ENCODE data around the gene PHACTR3.

The PHACTR3 gene

GRCh38 chr20:59765599-59766177, 161.3 kb downstream of the PHACTR3 start:
- peak; percentile 1 for DNase-seq (ENCODE audit: low read depth)
- TF ChIP-seq CTCF (conservative IDR thresholded peaks at IDR 0.05; ENCODE audit: control insufficient read depth, insufficient read depth, low read depth, low read length): no peak
- no peak overlapping the region for H3K4me3 ChIP-seq (ENCODE audit: control insufficient read depth, low read depth, low read length)

DNA sequence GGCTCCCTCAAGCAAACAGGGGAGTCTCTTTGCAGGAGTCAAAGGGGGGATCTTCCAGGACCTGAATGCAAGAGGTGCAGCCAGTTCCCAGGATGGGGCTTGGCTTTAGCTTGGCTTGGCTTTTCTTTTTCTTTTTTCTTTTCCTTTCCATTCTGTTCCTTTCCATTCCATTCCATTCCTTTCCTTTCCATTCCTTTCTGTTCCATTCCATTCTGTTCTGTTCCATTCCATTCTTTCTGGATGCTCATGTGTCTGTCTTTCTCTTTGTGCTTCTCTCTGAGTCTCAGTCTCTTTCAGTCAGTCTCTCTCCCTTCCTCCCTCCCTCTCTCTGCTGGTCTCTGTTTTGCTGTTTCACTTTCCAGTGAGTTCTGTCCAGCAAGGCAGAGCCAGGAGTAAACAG, 163.3 kb downstream of the PHACTR3 start:
- DNase-seq (ENCODE audit: low read depth): no peak
- no peak for TF ChIP-seq CTCF (conservative IDR thresholded peaks at IDR 0.05; ENCODE audit: control insufficient read depth, insufficient read depth, low read depth, low read length)
- H3K4me3 ChIP-seq (ENCODE audit: control insufficient read depth, low read depth, low read length): no peak overlapping the region

- TF ChIP-seq CTCF (conservative IDR thresholded peaks at IDR 0.05; ENCODE audit: control insufficient read depth, insufficient read depth, low read depth, low read length): no peak
- DNase-seq (ENCODE audit: low read depth): no peak
- H3K4me3 ChIP-seq (ENCODE audit: control insufficient read depth, low read depth, low read length): no peak overlapping the region
These were observed 165.9 kb downstream of the PHACTR3 start for GRCh38 chr20:59770270-59770669.

DNA sequence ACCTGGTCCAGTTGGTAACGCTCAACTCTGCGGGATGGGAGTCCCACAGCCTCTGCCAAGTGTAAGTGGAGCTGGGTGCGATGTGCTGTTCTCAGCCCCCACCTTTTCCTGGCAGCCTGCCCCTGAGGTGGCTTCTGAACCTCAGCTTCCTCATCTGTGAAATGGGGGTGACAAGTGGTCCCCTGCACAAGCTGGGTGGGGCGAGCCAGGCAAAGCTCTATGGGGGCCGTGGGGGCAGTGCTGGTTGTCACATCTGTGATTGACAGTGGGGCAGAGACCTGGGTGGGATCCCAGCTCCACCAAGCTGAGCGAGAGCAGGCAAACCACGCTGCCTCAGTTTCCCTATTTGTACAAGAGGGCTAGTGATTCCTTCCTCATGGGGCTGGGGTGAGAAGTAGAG, 166.5 kb downstream of the PHACTR3 start:
- no peak for TF ChIP-seq CTCF (conservative IDR thresholded peaks at IDR 0.05; ENCODE audit: control insufficient read depth, insufficient read depth, low read depth, low read length)
- no peak overlapping the region for H3K4me3 ChIP-seq (ENCODE audit: control insufficient read depth, low read depth, low read length)
- no peak for DNase-seq (ENCODE audit: low read depth)

GRCh38 chr20:59771506-59772372, 167.4 kb downstream of the PHACTR3 start:
- no peak for TF ChIP-seq CTCF (conservative IDR thresholded peaks at IDR 0.05; ENCODE audit: control insufficient read depth, insufficient read depth, low read depth, low read length)
- no peak overlapping the region for H3K4me3 ChIP-seq (ENCODE audit: control insufficient read depth, low read depth, low read length)
- no peak for DNase-seq (ENCODE audit: low read depth)

GRCh38 chr20:59772373-59772705, 168.0 kb downstream of the PHACTR3 start:
- TF ChIP-seq CTCF (conservative IDR thresholded peaks at IDR 0.05; ENCODE audit: control insufficient read depth, insufficient read depth, low read depth, low read length): no peak
- no peak for DNase-seq (ENCODE audit: low read depth)
- H3K4me3 ChIP-seq (ENCODE audit: control insufficient read depth, low read depth, low read length): no peak overlapping the region
